DMS153 (cell line): ENCODE results near the gene R3HDM1.
"Not testable (repeated sequence)": the region's sequence is repeated elsewhere in the genome, so short reads cannot be mapped to it uniquely, and the experiment has no call there.

Source experiments
- DNase-seq: peaks from one replicate; lab custom pipeline; 2025; lab: John Stamatoyannopoulos, UW

R3HDM1 gene

GRCh38 chr2:135641156-135642068 is 110.1 kb downstream of the R3HDM1 start:
- DNase-seq = no peak

GRCh38 chr2:135647836-135648579 is 116.7 kb downstream of the R3HDM1 start:
- no peak for DNase-seq

GRCh38 chr2:135650721-135651120 is 119.4 kb downstream of the R3HDM1 start:
- DNase-seq = no peak

GRCh38 chr2:135651717-135652116 is 120.4 kb downstream of the R3HDM1 start:
- no peak for DNase-seq

- DNase-seq = not testable (repeated sequence)
These were observed 123.0 kb downstream of the R3HDM1 start for GRCh38 chr2:135654239-135654638.

- no peak for DNase-seq
These were observed 126.7 kb downstream of the R3HDM1 start for GRCh38 chr2:135657806-135658582.

GRCh38 chr2:135662088-135662487 is 130.8 kb downstream of the R3HDM1 start:
- no peak for DNase-seq

GRCh38 chr2:135663148-135663700 is 131.9 kb downstream of the R3HDM1 start:
- DNase-seq = no peak

GRCh38 chr2:135664623-135665068 is 133.4 kb downstream of the R3HDM1 start:
- peak; percentile 57 for DNase-seq

- DNase-seq = no peak
These were observed 135.8 kb downstream of the R3HDM1 start for GRCh38 chr2:135667045-135667444.

GRCh38 chr2:135674453-135674852 is 143.2 kb downstream of the R3HDM1 start:
- DNase-seq = no peak

- no peak for DNase-seq
These were observed 144.7 kb downstream of the R3HDM1 start for GRCh38 chr2:135676031-135676430.

GRCh38 chr2:135679125-135679524 is 147.8 kb downstream of the R3HDM1 start:
- no peak for DNase-seq

- DNase-seq = no peak
These were observed 154.1 kb downstream of the R3HDM1 start for GRCh38 chr2:135685361-135685760.

- no peak for DNase-seq
These were observed 157.7 kb downstream of the R3HDM1 start for GRCh38 chr2:135688978-135689377.

- no peak for DNase-seq
These were observed 158.4 kb downstream of the R3HDM1 start for GRCh38 chr2:135689679-135690078.

- DNase-seq = no peak
These were observed 163.4 kb downstream of the R3HDM1 start for GRCh38 chr2:135694711-135695110.

- DNase-seq = no peak
These were observed 167.6 kb downstream of the R3HDM1 start for GRCh38 chr2:135698838-135699237.

GRCh38 chr2:135701442-135701841 is 170.2 kb downstream of the R3HDM1 start:
- no peak for DNase-seq

- no peak for DNase-seq
These were observed 172.0 kb downstream of the R3HDM1 start for GRCh38 chr2:135703300-135703699.

- not testable (repeated sequence) for DNase-seq
These were observed 172.8 kb downstream of the R3HDM1 start for GRCh38 chr2:135704075-135704474.

GRCh38 chr2:135708159-135708558 is 176.9 kb downstream of the R3HDM1 start:
- no peak for DNase-seq
